Esophagus squamous epithelium (tissue), 5 donors: ENCODE measurements around the gene DLG2. TPM values are rescaled to one million over a fixed set of nuclear protein-coding genes. Genes with fewer than 3 reads are reported as not detected.
A peak's percentile ranks its signal among the peaks of the same experiment; 100 is the strongest.

Source experiments
- DNase-seq: peaks from one replicate; lab custom pipeline; 2025; lab: John Stamatoyannopoulos, UW
- H3K27ac ChIP-seq, 4 donors: fragments of 200-600 bp; sonication (generic); one replicate each; pipeline ENCODE4 v1.5.1; 2016 to 2019; ENCODE audit warnings: mild to moderate bottlenecking in 1 of 4
- H3K27me3 ChIP-seq, 4 donors: fragments of 200-600 bp; sonication (generic); 1 replicate in 3 of 4; 2 replicates in 1 of 4; pipeline versions ENCODE4 v1.5.1 to v1.6.0; 2017 to 2021; ENCODE audit warnings: antibody characterized with exemption in 1 of 4
- H3K36me3 ChIP-seq, 3 donors: fragments of 200-600 bp; sonication (generic); one replicate each; pipeline ENCODE4 v1.5.1; 2016 to 2019
- H3K4me1 ChIP-seq, 3 donors: fragments of 200-600 bp; sonication (generic); one replicate each; pipeline ENCODE4 v1.5.1; 2017 to 2019
- H3K4me3 ChIP-seq, 4 donors: fragments of 200-600 bp; sonication (generic); 1 replicate in 3 of 4; 2 replicates in 1 of 4; pipeline ENCODE4 v1.5.1; 2016 to 2019; ENCODE audit warnings: mild to moderate bottlenecking in 2 of 4, moderate library complexity in 1 of 4
- H3K9me3 ChIP-seq, 3 donors: fragments of 200-600 bp; sonication (generic); one replicate each; pipeline ENCODE4 v1.5.1; 2016 to 2019
- POLR2A ChIP-seq, 4 donors: fragments of 450-650 bp; IDR thresholded peaks; one replicate each; pipeline ENCODE4 v1.6.1; 2017; ENCODE audit warnings: antibody characterized with exemption in 4 of 4, mild to moderate bottlenecking in 4 of 4, moderate library complexity in 3 of 4
- WGBS, 2 donors: methylation state at CpG; one replicate each; pipeline ENCODE4 v1.1.5; 2018; 5-methylcytosine and 5-hydroxymethylcytosine counted together
- intact Hi-C: fragments of 100-400 bp; cut with DNase I; formaldehyde crosslinking; loops from one replicate; pipeline ENCODE4 v1.15.0; 2022
- total RNA-seq, 4 donors: library from RNA; depleted of rRNA; stranded (reverse); fragments of >200 nt; gene quantifications; one replicate each; pipeline ENCODE4 v1.1.0, GENCODE V29; 2016
- TF ChIP-seq, protein P1 (sequence below), 6 experiments: fragments of 450-650 bp in 4 of 6; fragments of 200-600 bp in 2 of 6; sonication (generic) in 2 of 6; IDR thresholded peaks; one replicate each; pipeline ENCODE4 v1.5.1; 2016 to 2019; ENCODE audit warnings: antibody characterized with exemption in 6 of 6, mild to moderate bottlenecking in 4 of 6, moderate library complexity in 4 of 6
- donor health status: DM: yes; HTN: yes; CAD: no.

Gene DLG2
- total RNA-seq, 4 donors from 2014 or later, result 2.9 to 27.7 (median 12.6) TPM

- H3K4me3 ChIP-seq, result no peak overlapping the region
- H3K36me3 ChIP-seq, result no peaks in the 10 kb centered on the region
- no peak overlapping the region for H3K27ac ChIP-seq
- intact Hi-C loops, result no loop called here
- no peak for DNase-seq
- no peaks in the 10 kb centered on the region for H3K27me3 ChIP-seq
- WGBS, 2 donors, result 92 to 93% methylated on average over 2 of the region's 2 CpGs
- H3K4me1 ChIP-seq, result peaks cover 0 to 21% (median 5%) of the 10 kb centered on the region in 3 donors
- TF ChIP-seq, protein P1, sequence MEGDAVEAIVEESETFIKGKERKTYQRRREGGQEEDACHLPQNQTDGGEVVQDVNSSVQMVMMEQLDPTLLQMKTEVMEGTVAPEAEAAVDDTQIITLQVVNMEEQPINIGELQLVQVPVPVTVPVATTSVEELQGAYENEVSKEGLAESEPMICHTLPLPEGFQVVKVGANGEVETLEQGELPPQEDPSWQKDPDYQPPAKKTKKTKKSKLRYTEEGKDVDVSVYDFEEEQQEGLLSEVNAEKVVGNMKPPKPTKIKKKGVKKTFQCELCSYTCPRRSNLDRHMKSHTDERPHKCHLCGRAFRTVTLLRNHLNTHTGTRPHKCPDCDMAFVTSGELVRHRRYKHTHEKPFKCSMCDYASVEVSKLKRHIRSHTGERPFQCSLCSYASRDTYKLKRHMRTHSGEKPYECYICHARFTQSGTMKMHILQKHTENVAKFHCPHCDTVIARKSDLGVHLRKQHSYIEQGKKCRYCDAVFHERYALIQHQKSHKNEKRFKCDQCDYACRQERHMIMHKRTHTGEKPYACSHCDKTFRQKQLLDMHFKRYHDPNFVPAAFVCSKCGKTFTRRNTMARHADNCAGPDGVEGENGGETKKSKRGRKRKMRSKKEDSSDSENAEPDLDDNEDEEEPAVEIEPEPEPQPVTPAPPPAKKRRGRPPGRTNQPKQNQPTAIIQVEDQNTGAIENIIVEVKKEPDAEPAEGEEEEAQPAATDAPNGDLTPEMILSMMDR (IDR thresholded peaks at IDR 0.05), result no peak
- no peak for TF ChIP-seq POLR2A (IDR thresholded peaks at IDR 0.05)
- no peaks in the 10 kb centered on the region for H3K9me3 ChIP-seq
Measured at GRCh38 chr11:83685730-83686129, 1941.4 kb downstream of the DLG2 start.

DNA sequence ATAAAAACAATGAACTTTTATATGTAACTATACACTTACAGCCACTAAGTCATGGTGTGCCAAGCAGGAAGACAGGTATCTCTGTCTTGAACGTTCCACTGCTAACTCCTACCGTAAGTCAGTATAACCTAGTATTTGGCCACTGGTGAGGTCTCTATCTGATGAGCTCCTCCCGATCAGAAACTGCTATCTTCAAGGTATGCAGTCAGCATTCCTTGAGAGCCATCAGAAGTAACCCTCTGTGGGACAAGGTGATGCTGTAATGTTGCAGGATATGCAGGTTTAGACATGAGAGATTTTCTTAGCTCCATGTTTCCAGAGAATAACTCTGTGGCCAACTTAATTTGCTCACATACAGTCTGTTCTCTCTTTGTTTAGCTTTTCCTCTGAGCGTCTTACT, 1943.1 kb downstream of the DLG2 start:
- TF ChIP-seq, protein P1 (IDR thresholded peaks at IDR 0.05), result no peak
- TF ChIP-seq POLR2A (IDR thresholded peaks at IDR 0.05), result no peak
- no peaks in the 10 kb centered on the region for H3K27me3 ChIP-seq
- H3K36me3 ChIP-seq, result no peaks in the 10 kb centered on the region
- H3K4me1 ChIP-seq, result peaks cover 0 to 20% (median 5%) of the 10 kb centered on the region in 3 donors
- no peak overlapping the region for H3K27ac ChIP-seq
- no peak overlapping the region for H3K4me3 ChIP-seq
- no peak for DNase-seq
- intact Hi-C loops, result no loop called here
- WGBS, 2 donors, result 83 to 94% methylated on average over 4 of the region's 4 CpGs
- H3K9me3 ChIP-seq, result no peaks in the 10 kb centered on the region

- WGBS, 2 donors, result 50 to 70% methylated on average over 1 of the region's 1 CpG
- DNase-seq, result no peak
- H3K27me3 ChIP-seq, result no peaks in the 10 kb centered on the region
- no peaks in the 10 kb centered on the region for H3K9me3 ChIP-seq
- H3K27ac ChIP-seq, result no peak overlapping the region
- H3K4me3 ChIP-seq, result no peak overlapping the region
- peaks cover 0 to 20% (median 5%) of the 10 kb centered on the region in 3 donors for H3K4me1 ChIP-seq
- intact Hi-C loops, result no loop called here
- no peaks in the 10 kb centered on the region for H3K36me3 ChIP-seq
- no peak for TF ChIP-seq POLR2A (IDR thresholded peaks at IDR 0.05)
- TF ChIP-seq, protein P1 (IDR thresholded peaks at IDR 0.05), result no peak
Measured at GRCh38 chr11:83682611-83682973, 1944.6 kb downstream of the DLG2 start.

- TF ChIP-seq POLR2A (IDR thresholded peaks at IDR 0.05), result no peak
- TF ChIP-seq, protein P1 (IDR thresholded peaks at IDR 0.05), result no peak
- intact Hi-C loops, result no loop called here
- DNase-seq, result no peak
- WGBS, 2 donors, result 31 to 51% methylated on average over 9 to 10 of the region's 10 CpGs
- Histone ChIP-seq H3K4me1 (peaks cover 0 to 20% (median 5%) of the 10 kb centered on the region in 3 donors), H3K4me3 (peak overlapping the region; percentile 6 to 49 (median 31)), H3K27me3 (no peaks in the 10 kb centered on the region), H3K36me3 (no peaks in the 10 kb centered on the region), H3K9me3 (no peaks in the 10 kb centered on the region), H3K27ac (peak overlapping the region in 2 of 4 donors; percentile 30 to 33)
Measured at GRCh38 chr11:83681906-83682610, 1945.1 kb downstream of the DLG2 start.

DNA sequence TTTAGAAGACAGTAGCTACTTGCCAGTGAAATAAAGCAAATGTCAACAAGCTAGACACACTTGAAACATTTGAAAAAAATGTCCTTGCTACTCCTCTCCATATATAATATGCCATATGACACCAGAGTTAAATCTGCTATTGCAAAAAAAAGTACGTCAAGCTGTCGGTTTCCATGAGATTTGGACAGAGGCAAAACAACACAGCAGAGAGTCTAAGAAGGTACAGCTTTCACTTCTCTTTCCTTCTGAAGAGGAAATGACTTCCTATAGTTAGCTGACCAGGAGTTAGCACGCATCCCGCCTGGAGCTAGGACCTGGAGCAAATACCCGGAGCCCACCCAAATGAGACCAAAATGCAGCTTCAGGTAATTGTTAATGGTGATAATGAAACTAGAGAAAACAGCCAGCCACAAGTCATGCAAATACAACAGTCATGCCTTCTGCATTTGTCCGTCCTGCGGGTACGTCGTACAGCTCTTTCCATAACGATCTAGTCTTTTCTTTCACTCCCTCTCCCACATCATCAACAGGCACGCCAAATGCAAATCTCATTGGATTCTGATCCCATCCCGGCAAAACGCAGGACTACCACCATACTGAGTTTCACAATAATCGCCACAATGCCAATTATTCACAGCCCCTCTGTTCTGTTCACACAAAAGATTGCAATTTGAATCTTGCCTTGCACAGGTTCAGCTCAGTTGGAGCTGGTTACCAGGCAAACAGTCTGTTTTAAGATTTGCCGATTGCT, 1945.9 kb downstream of the DLG2 start:
- H3K9me3 ChIP-seq, result no peaks in the 10 kb centered on the region
- no peak for DNase-seq
- peaks cover 0 to 20% (median 5%) of the 10 kb centered on the region in 3 donors for H3K4me1 ChIP-seq
- intact Hi-C loops, result no loop called here
- TF ChIP-seq, protein P1 (IDR thresholded peaks at IDR 0.05), result no peak
- TF ChIP-seq POLR2A (IDR thresholded peaks at IDR 0.05), result no peak
- H3K4me3 ChIP-seq, result peak overlapping the region; percentile 6 to 49 (median 31)
- H3K36me3 ChIP-seq, result no peaks in the 10 kb centered on the region
- H3K27ac ChIP-seq, result peak overlapping the region in 1 of 4 donors; percentile 30
- 33 to 40% methylated on average over 15 of the region's 15 CpGs for WGBS, 2 donors
- no peaks in the 10 kb centered on the region for H3K27me3 ChIP-seq
